Astrocyte of the spinal cord (primary cell): ENCODE data around the gene PLD3.

ENCODE experiments used
- DNase-seq: peaks from one replicate; pipeline ENCODE4 v3.0.0; 2011; ENCODE audit warnings: low read depth, low spot score
- H3K4me3 ChIP-seq: 2 replicates; pipeline ENCODE4 v1.5.1; 2011; ENCODE audit warnings: low read depth, mild to moderate bottlenecking, low read length, moderate library complexity
- CTCF ChIP-seq: IDR thresholded peaks from 2 replicates; pipeline ENCODE4 v1.5.1; 2012; ENCODE audit warnings: low read depth, mild to moderate bottlenecking, low read length, inconsistent platforms
- in situ Hi-C: cut with HindIII; loops from 2 replicates; pipeline ENCODE4 v1.10.0; 2017; ENCODE audit warnings: low sequenced_read_pairs

Gene PLD3

GRCh38 chr19:40378509-40378908 is 30.0 kb downstream of the PLD3 start:
- no peak for DNase-seq
- TF ChIP-seq CTCF, result no peak
- in situ Hi-C loops, result no loop called here

GRCh38 chr19:40379446-40380198 is 31.1 kb downstream of the PLD3 start:
- TF ChIP-seq CTCF, result no peak
- no peak for DNase-seq
- H3K4me3 ChIP-seq, result no peak overlapping the region
- in situ Hi-C loops, result no loop called here

More at GRCh38 chr19:40378509-40378908, 30.0 kb downstream of the PLD3 start:
- H3K4me3 ChIP-seq, result no peak overlapping the region

GRCh38 chr19:40380199-40381037 is 31.9 kb downstream of the PLD3 start:
- H3K4me3 ChIP-seq, result no peak overlapping the region
- in situ Hi-C loops, result no loop called here
- no peak for DNase-seq
- TF ChIP-seq CTCF, result no peak

- in situ Hi-C loops, result no loop called here
- no peak for TF ChIP-seq CTCF
- DNase-seq, result no peak
- no peak overlapping the region for H3K4me3 ChIP-seq
Observed at GRCh38 chr19:40381321-40381720, 32.8 kb downstream of the PLD3 start.

- H3K4me3 ChIP-seq, result no peak overlapping the region
- DNase-seq, result no peak
- in situ Hi-C loops, result no loop called here
- no peak for TF ChIP-seq CTCF
Observed at GRCh38 chr19:40383668-40384248, 35.3 kb downstream of the PLD3 start.

- in situ Hi-C loops, result no loop called here
- no peak for TF ChIP-seq CTCF
- H3K4me3 ChIP-seq, result no peak overlapping the region
- DNase-seq, result no peak
Observed at GRCh38 chr19:40387155-40387554, 38.7 kb downstream of the PLD3 start.
